CD4-positive, alpha-beta T cell treated with Interleukin-4 for 4 hours (primary cell): ENCODE measurements around the gene REEP1.

Experiments used
- DNase-seq: peaks from one replicate; pipeline ENCODE4 v3.0.0-alpha.2; 2020

The REEP1 gene

DNA sequence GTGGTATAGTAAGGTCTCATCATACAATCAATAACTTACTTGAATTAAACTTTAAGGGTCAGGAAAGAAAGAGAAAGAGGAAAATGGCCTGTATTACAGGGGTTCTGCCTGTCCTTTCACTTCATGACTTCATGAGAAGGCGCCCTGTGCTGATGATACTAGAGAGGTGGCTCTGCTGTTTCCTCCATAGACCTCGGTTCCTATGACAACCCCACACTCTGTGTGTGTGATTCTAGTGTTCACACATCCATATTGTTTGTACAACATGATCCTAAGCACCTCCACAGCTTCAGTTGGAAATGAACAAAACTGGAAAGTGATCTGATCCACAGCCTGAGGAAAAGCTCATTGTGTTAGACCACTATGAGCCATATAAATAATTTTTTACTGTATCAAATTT lies 7.0 kb upstream of the REEP1 start:
- no peak for DNase-seq

DNA sequence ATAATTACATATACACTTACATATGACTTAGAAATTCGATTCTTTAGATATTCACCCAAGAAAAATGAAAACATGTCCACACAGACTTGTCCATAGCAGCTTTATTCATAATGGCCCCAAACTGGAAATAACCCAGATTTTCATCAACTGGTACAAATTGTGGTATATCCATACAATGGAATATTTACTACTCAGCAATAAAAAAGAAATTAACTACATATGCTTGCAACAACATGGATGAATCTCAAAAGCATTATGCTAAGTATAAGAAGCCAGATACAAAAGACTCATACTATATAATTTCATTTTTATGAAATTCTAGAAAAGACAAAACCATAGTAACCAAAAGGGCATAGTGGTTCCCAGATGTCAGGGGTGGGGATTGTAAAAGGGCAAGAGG lies 5.1 kb upstream of the REEP1 start:
- no peak for DNase-seq

DNA sequence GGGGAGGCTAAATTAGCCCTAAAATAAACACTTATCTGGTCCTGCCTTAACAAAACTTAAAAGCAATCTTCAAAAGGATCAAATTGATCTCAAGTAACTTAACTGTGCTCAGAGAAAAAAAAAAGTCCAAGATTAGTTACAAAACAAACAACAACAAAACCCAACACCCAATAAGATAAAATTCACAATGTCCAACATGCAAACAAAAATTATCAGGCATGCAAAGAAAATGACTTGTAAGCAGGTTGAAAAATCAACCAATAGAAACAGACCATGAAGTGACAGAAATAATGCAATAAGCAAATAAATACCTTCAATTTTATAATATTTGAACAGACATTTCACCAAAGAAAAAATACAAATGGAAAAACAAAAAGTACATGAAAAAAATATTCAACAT lies 4.0 kb upstream of the REEP1 start:
- no peak for DNase-seq

- no peak for DNase-seq
These were observed 1.4 kb upstream of the REEP1 start for GRCh38 chr2:86338778-86339295.

GRCh38 chr2:86336675-86337243 lies 667 bp downstream of the REEP1 start:
- DNase-seq, result no peak

DNA sequence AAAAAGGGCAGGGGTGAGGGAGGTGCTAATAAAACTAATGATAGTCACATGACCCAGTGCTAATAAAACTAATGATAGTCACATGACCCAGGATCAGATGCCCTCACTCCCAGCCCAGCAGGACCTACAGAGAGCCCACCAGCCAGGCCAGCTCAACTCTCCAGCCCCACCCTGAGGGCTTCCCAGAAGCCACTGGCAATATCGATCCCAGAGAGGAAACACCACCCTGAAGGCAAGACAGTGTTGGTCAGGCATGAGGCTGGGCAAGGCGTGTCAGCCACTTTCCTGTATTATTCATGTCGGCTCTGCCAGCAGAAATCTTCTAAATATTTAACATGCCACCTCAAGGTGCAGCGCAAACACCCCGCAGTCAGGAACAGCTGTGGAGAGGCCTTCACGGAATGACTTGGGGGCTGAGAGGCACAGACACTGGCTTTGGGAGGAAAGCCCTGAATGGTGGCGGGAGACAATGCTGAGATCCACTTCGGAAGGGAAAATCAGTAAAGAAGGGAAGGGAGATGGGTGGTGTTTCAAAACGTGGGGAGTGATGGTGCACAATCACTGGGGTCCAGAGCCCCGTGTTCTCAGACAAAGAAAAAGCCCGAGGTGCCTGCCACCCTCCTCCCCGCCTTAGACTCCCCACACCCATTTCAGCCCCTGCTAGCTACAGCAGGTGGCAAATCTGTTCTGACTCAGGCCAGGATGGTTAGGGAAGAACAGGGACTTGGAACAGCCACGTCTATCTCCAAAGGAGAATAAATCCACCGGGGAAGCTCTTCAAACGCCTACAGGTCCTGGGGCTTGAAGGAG lies 1.4 kb downstream of the REEP1 start:
- no peak for DNase-seq

DNA sequence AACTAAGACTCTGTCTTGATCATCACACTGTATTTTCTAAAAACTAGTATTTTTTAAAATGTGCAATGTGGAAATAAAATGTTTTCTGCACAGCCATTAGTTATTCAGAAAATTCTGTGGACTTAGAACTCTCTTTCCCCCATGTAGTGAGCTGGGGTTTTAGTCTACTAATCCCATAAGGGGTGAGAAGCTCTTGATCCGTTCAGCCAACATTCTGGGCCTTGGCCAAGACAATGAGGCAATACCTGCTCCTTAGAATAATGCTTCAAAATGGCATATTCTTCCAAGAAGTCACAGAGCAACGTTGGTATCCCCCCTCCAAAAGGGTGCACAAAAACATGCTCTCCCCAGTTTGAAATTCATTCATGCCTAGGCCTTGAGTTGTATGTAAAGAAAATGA lies 4.0 kb downstream of the REEP1 start:
- DNase-seq, result no peak

- no peak for DNase-seq
These were observed 4.8 kb downstream of the REEP1 start for GRCh38 chr2:86332654-86333053.

GRCh38 chr2:86331384-86331783 lies 6.0 kb downstream of the REEP1 start:
- DNase-seq, result no peak

GRCh38 chr2:86330001-86330400 lies 7.4 kb downstream of the REEP1 start:
- no peak for DNase-seq

DNA sequence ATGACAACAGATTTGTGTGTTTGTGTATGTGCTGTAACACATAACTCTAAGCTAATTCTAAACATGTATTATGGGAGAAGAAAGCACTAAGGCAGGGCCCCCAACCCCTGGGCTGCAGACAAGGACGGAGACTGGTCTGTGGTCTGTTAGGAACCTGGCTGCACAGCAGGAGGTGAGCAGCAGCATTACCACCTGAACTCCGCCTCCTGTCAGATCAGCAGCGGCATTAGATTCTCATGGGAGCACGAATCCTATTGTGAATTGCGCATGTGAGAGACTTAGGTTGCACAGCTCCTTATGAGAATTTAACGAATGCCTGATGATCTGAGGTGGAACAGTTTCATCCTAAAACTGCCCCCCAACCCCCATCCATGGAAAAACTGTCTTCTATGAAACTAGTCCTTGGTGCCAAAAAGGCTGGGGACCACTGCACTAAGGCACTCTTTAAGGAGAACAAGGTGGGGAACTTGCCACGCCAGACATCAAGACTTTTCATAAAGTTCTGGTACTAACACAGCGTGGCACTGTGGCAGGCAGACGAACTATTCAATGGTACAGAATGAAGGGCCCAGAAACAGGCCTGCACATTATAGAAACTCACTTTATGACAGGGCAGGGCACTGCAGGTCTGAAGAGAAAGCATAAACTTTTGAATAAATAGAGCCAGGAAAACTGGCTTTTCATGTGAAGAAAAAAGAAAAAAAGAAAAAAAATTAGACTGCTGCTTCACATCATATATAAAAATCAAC lies 14.0 kb downstream of the REEP1 start:
- no peak for DNase-seq

DNA sequence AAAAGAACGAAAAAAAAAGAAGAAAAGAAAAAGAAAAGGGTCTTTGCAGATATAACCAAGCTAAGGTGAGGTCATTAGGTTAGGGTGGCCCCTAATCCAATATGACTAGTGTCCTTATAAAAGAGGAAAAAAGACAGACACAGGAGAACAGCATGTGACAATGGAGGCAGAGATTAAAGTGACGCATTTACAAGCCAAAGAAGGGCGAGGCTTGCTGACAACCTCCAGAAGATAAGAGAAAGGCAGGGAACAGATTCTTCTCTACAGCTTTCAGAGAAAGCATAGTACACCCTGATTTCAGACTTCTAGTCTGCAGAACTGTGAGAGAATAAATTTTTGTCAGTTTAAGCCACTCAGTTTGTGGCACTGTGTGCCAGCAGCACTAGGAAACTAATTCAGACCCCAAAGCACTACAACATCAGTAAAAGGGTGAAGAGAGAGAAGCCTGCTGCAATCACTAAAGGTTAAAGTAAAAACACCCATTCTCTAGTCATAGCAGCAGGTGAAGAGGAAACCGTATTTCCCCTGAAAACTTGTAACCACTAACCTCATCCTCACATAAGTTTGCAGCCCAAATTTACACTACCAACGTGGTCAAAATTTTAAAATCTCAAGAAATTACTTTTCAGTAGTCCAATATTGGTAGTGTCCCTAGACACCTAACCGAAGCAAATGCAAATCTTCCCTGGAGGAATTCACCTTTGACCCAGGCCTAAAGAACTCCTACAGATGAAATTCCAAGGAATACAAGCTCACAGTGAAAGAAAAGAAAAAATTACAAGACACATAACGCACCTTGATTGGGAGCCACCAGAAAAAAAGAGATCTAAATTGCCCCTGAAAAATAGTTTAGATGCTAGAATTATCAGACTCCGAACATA lies 17.5 kb downstream of the REEP1 start:
- DNase-seq, result no peak

DNA sequence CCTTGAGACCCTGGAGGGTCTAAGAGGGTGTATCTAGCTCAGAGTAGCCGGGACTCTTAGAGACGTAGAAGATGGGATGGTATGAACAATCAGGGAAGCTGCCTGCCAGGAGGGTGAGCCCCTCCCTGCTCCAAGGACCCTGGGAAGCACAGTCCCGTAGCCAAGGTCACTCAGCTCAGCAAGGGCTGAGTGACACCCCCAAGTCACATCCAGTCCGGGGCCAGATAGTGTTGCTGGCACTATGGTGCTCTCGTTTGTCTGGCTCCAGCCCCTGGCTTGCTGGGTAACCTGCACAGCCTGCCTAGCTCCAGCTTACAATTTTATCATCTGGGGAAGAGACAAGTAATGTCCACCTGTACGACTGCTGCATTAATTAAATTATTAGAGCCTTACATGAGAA lies 22.3 kb downstream of the REEP1 start:
- no peak for DNase-seq

DNA sequence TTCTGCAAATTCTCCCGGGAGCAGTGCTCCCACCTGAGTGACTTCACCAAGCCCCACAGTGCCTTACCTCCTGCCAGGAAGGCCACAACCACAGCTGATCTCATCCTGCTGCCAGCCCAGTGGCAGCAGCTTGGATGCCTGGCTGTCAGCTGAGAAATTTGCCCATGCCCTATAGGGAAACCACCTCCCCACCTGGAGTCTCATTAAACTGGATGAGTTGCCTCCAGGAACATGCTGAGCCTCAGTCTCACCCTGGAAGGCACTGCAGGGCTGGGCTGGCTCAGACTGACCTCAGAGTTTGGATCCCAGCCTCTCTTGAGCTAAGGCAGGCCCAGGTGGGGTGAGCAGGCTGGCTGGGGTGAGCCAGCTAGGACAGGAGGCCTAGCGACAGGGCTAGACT lies 23.3 kb downstream of the REEP1 start:
- no peak for DNase-seq

DNA sequence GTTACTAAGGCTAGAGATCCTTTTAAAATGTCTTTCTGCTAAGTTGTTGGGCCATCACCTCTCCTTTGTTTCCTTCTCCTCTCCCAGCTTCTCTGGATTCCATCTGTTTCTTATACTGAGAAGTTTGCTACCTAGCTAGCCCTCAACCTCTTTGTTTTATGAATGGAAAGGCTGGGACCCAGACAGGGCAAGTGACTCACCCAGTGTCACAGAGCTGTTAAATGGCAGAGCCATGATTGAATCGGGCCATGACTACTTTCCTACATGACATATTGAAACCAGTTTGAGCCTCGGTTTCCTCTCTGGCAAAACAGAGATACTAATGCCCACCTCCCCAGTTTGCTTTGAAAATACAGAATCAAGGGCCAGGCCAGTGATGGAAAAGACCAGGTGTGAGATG lies 24.1 kb downstream of the REEP1 start:
- no peak for DNase-seq

DNA sequence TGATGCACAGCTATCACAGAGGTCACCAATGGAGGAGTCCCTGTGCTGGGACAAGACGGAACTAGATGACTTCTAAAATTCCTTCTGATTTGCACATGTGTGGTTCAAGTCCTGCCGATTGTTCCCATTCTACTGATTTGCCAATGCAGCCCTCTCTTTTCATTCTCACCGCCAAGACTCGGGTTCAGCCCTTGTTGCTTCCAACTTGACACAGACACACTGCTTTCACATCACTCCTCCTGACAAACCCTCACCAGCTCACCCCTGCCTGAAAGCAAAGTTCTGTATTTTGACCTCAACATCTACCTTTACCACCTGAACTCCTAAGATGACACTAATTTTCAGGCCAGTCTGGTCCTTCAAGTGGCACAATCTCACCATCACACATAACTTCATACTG lies 25.5 kb downstream of the REEP1 start:
- no peak for DNase-seq

DNA sequence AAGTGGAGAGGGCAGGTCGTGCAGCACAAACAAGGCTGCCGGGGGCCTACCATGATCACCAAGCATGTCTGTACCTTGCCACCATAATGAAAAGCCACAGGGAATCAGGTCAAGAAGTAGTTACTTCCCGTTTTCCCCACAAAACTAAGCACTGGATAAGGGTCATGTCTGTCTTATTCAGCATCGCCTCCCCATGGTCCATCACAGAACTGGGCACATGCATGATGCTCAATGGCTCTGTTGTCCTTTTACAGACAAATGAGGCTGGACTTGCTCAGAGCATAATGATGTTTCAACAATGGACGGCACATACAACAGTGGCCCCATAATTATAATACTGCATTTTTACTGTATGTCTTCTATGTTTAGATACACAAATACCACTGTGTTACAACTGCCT lies 27.5 kb downstream of the REEP1 start:
- no peak for DNase-seq

DNA sequence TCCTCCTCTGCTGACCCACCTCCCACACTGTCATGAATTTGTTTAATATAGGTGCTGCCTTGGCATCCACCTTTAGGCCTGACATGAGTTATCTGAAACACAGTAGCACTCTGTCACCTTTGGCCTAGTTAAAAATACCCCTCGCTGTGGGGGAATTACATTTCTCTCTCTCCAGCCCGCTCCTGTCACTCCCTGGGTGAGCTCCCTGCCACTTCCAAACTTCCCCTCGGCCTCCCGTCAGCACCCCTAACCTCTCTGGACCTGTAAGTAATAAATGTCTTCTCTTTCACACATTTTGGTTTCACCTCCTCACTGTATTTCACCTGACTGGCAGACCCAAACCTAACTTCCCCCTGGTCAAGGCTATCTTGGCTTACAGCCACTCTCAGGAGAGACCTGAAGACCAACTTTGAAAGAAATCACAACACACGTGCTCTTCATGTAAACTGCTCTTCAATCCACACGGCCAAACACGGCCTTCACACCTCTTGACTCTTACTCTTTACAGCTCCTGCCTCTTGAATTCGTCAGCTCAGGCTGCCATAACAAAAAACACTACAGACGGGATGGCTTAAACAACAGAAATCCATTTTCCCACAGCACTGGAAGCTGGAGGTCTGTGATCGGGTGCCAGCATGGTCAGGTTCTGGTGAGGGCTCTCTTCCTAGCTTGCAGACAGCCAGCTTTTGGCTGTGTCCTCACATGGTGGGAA lies 28.3 kb downstream of the REEP1 start:
- DNase-seq, result no peak

DNA sequence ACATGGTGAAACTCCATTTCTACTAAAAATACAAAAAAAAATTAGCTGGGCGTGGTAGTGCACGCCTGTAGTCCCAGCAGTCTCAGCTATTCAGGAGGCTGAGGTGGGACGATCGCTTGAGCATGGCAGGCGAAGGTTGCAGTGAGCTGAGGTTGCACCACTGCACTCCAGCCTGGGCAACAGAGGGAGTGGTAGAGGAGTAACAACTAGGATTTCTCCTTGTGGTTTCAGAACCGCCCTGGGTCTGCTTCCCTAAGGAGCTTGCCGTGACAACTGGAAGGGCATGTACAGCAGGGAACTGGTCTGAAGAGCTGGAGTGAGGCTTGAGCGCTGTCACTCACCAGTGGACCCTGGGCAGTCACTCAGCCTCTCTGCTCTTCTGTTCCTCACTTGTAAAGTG lies 29.1 kb downstream of the REEP1 start:
- DNase-seq, result no peak

GRCh38 chr2:86307431-86307830 lies 30.0 kb downstream of the REEP1 start:
- no peak for DNase-seq

DNA sequence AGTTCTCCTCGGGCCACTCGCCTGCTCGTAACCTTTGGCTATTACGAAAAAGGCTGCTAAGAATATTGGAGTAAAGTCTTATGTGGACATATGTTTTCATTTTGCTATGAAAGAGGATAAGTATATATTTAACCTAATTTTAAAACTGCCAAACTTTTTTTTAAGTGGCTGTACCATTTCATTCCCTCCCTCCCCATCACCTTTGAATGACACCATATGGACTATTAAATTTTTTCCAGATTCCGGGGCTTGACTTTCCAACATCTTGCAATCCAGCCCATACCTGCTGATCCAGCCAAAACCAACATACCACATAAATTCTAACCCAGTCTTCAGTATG lies 31.5 kb downstream of the REEP1 start:
- DNase-seq, result no peak

- no peak for DNase-seq
These were observed 32.1 kb downstream of the REEP1 start for GRCh38 chr2:86305195-86305914.
